Measurements from ENCODE around the gene PAX6. TPM values are rescaled to one million over a fixed set of nuclear protein-coding genes. Genes with fewer than 3 reads are reported as not detected.
A peak's percentile ranks its signal among the peaks of the same experiment; 100 is the strongest.

The PAX6 gene
- total RNA-seq (2021) (22.4 and 33.9 TPM in 2 replicates), Bru-seq, nascent RNA (percentile 66 among the genes with signal in this experiment), BruChase-seq, experiment 1, labeled RNA remaining after a 2-hour chase (percentile 61 among the genes with signal in this experiment), BruChase-seq, experiment 2, labeled RNA remaining after a 6-hour chase (percentile 46 among the genes with signal in this experiment)
- long read RNA-seq, full-length matches to known transcripts: 28 of 33 reads
- long read RNA-seq, partial matches to known transcripts: 2 of 33 reads
- long read RNA-seq, other reads (novel, unspliced or antisense): 3 of 33 reads

- H3K4me3 ChIP-seq (ENCODE audit: low read depth, low read length, poor library complexity, severe bottlenecking): peak within 1 kb of the TSS; percentile 60
- intact Hi-C loops (cut with micrococcal nuclease; ENCODE audit: unreplicated experiment): loop anchor here (2.0 to 5.0 kb wide), 5 partner anchors 169 to 704 kb away; partner anchors contain the start of genes ELP4, IMMP1L and RCN1
- peak; percentile 75 for TF ChIP-seq EZH2 (IDR thresholded peaks at IDR 0.05; ENCODE audit: borderline replicate concordance, low read depth, low read length, poor library complexity, severe bottlenecking)
- TF ChIP-seq CTCF (conservative IDR thresholded peaks at IDR 0.05; ENCODE audit: low read depth, low read length): no peak
- H3K27me3 ChIP-seq (replicated peaks; ENCODE audit: insufficient read depth, low read depth, low read length, poor library complexity): peaks cover 94% of the 10 kb centered on the region
- H3K36me3 ChIP-seq (ENCODE audit: insufficient read depth, low read length, poor library complexity, severe bottlenecking): no peaks in the 10 kb centered on the region
- TSS peak; percentile 71 for BruUV-seq (replicated peaks)
- ChIA-PET POLR2A (ENCODE audit: low non-redundant PET) (interaction anchor here (0.6 kb wide), 1 partner anchor 37 kb away, joined by 4 read pairs; no protein-coding TSS in a partner anchor), CTCF (interaction anchor here (0.6 to 0.8 kb wide), 2 partner anchors 14 to 656 kb away, joined by 6 read pairs; no protein-coding TSS in a partner anchor)
- peak within 1 kb of the TSS; percentile 79 for H3K27ac ChIP-seq (ENCODE audit: low read depth, low read length, poor library complexity, severe bottlenecking)
- peak; percentile 100 for DNase-seq (ENCODE audit: low spot score)
- peaks cover 67% of the 10 kb centered on the region for H3K4me1 ChIP-seq (ENCODE audit: insufficient read depth, low read length, poor library complexity, severe bottlenecking)
- H3K9me3 ChIP-seq (ENCODE audit: low read depth, low read length, poor library complexity, severe bottlenecking): no peaks in the 10 kb centered on the region
Observed at GRCh38 chr11:31810779-31811647, at the start of gene PAX6. PAX6 (minus strand) TSS chr11:31811322; CDS start chr11:31806411, 4,911 bp downstream.

GRCh38 chr11:31860391-31860790, 49.3 kb upstream of the PAX6 start:
- DNase-seq (ENCODE audit: low spot score): no peak
- intact Hi-C loops (cut with micrococcal nuclease; ENCODE audit: unreplicated experiment): no loop called here
- Histone ChIP-seq H3K36me3 (ENCODE audit: insufficient read depth, low read length, poor library complexity, severe bottlenecking) (no peaks in the 10 kb centered on the region), H3K4me3 (ENCODE audit: low read depth, low read length, poor library complexity, severe bottlenecking) (no peak overlapping the region), H3K4me1 (ENCODE audit: insufficient read depth, low read length, poor library complexity, severe bottlenecking) (no peaks in the 10 kb centered on the region), H3K9me3 (ENCODE audit: low read depth, low read length, poor library complexity, severe bottlenecking) (no peaks in the 10 kb centered on the region), H3K27ac (ENCODE audit: low read depth, low read length, poor library complexity, severe bottlenecking) (no peak overlapping the region), H3K27me3 (replicated peaks; ENCODE audit: insufficient read depth, low read depth, low read length, poor library complexity) (peaks cover 14% of the 10 kb centered on the region)
- ChIA-PET CTCF (interaction anchor here (0.6 kb wide), 2 partner anchors 463 to 635 kb away, joined by 5 to 10 read pairs; no protein-coding TSS in a partner anchor), POLR2A (ENCODE audit: low non-redundant PET) (no interaction called here)
- BruUV-seq (replicated peaks): no TSS peak
- TF ChIP-seq EZH2 (IDR thresholded peaks at IDR 0.05; ENCODE audit: borderline replicate concordance, low read depth, low read length, poor library complexity, severe bottlenecking) (no peak), CTCF (conservative IDR thresholded peaks at IDR 0.05; ENCODE audit: low read depth, low read length) (no peak)

- Histone ChIP-seq H3K27ac (ENCODE audit: low read depth, low read length, poor library complexity, severe bottlenecking) (no peak overlapping the region), H3K9me3 (ENCODE audit: low read depth, low read length, poor library complexity, severe bottlenecking) (no peaks in the 10 kb centered on the region), H3K4me1 (ENCODE audit: insufficient read depth, low read length, poor library complexity, severe bottlenecking) (no peaks in the 10 kb centered on the region), H3K36me3 (ENCODE audit: insufficient read depth, low read length, poor library complexity, severe bottlenecking) (no peaks in the 10 kb centered on the region), H3K4me3 (ENCODE audit: low read depth, low read length, poor library complexity, severe bottlenecking) (no peak overlapping the region), H3K27me3 (replicated peaks; ENCODE audit: insufficient read depth, low read depth, low read length, poor library complexity) (peaks cover 33% of the 10 kb centered on the region)
- intact Hi-C loops (cut with micrococcal nuclease; ENCODE audit: unreplicated experiment): no loop called here
- TF ChIP-seq EZH2 (IDR thresholded peaks at IDR 0.05; ENCODE audit: borderline replicate concordance, low read depth, low read length, poor library complexity, severe bottlenecking) (no peak), CTCF (conservative IDR thresholded peaks at IDR 0.05; ENCODE audit: low read depth, low read length) (no peak)
- ChIA-PET POLR2A (ENCODE audit: low non-redundant PET) (no interaction called here), CTCF (interaction anchor here (0.6 kb wide), 1 partner anchor 573 kb away, joined by 3 read pairs; no protein-coding TSS in a partner anchor)
- DNase-seq (ENCODE audit: low spot score): no peak
- no TSS peak for BruUV-seq (replicated peaks)
Observed at GRCh38 chr11:31856248-31856647, 45.1 kb upstream of the PAX6 start.
